H9 (cell line): ENCODE measurements around the gene ARNT2. TPM values are rescaled to one million over a fixed set of nuclear protein-coding genes. Genes with fewer than 3 reads are reported as not detected.

Source experiments
- DNase-seq: peaks from one replicate; pipeline ENCODE4 v3.0.0-alpha.2; 2017
- H2AFZ ChIP-seq: one replicate; pipeline ENCODE4 v1.6.1; 2013; ENCODE audit warnings: mild to moderate bottlenecking, low read length, control low read depth, moderate library complexity
- H2AK5ac ChIP-seq: 2 replicates; pipeline ENCODE4 v1.6.1; 2013; ENCODE audit warnings: low read length, control low read depth, mixed read lengths; ENCODE audit not compliant: insufficient read length
- H2BK120ac ChIP-seq: one replicate; pipeline ENCODE4 v1.6.1; 2013; ENCODE audit warnings: low read depth, mild to moderate bottlenecking, low read length, control low read depth, inconsistent platforms; ENCODE audit not compliant: poor library complexity, severe bottlenecking
- H2BK12ac ChIP-seq: 2 replicates; pipeline ENCODE4 v1.6.1; 2013; ENCODE audit warnings: low read length, control low read depth, mixed read lengths, low read depth; ENCODE audit not compliant: insufficient read length
- H2BK15ac ChIP-seq: 2 replicates; pipeline ENCODE4 v1.6.1; 2013; ENCODE audit warnings: low read depth, low read length, control low read depth
- H2BK20ac ChIP-seq: one replicate; pipeline ENCODE4 v1.6.1; 2013; ENCODE audit warnings: low read depth, mild to moderate bottlenecking, low read length, control low read depth, inconsistent platforms; ENCODE audit not compliant: poor library complexity, severe bottlenecking
- H2BK5ac ChIP-seq: 2 replicates; pipeline ENCODE4 v1.6.1; 2013; ENCODE audit warnings: low read length, control low read depth, mixed read lengths; ENCODE audit not compliant: insufficient read length
- H3K14ac ChIP-seq: 2 replicates; pipeline ENCODE4 v1.6.1; 2013; ENCODE audit warnings: low read length, control low read depth; ENCODE audit not compliant: insufficient read depth
- H3K18ac ChIP-seq: 2 replicates; pipeline ENCODE4 v1.6.1; 2013; ENCODE audit warnings: low read depth, mild to moderate bottlenecking, mixed read lengths, low read length, control low read depth; ENCODE audit not compliant: insufficient read length
- H3K23ac ChIP-seq: 2 replicates; pipeline ENCODE4 v1.6.1; 2013; ENCODE audit warnings: low read length, control low read depth, mixed read lengths, low read depth; ENCODE audit not compliant: insufficient read length
- H3K23me2 ChIP-seq: 2 replicates; pipeline ENCODE4 v1.6.1; 2013; ENCODE audit warnings: low read depth, mild to moderate bottlenecking, mixed read lengths, low read length, control low read depth; ENCODE audit not compliant: insufficient read length, poor library complexity, severe bottlenecking
- H3K27ac ChIP-seq: 2 replicates; pipeline ENCODE4 v1.5.1; 2013; ENCODE audit warnings: low read length, control low read depth, mixed read lengths, low read depth; ENCODE audit not compliant: insufficient read length
- H3K27me3 ChIP-seq: 2 replicates; pipeline ENCODE4 v1.6.1; 2013; ENCODE audit warnings: low read length, control low read depth, inconsistent platforms; ENCODE audit not compliant: insufficient read depth
- H3K4ac ChIP-seq: 2 replicates; pipeline ENCODE4 v1.6.1; 2013; ENCODE audit warnings: low read depth, mild to moderate bottlenecking, control low read depth, inconsistent platforms, low read length, moderate library complexity
- H3K4me1 ChIP-seq: 2 replicates; pipeline ENCODE4 v1.6.1; 2013; ENCODE audit warnings: low read length, control low read depth, inconsistent platforms; ENCODE audit not compliant: insufficient read depth
- H3K4me2 ChIP-seq: 2 replicates; pipeline ENCODE4 v1.6.1; 2013; ENCODE audit warnings: low read length, control low read depth, mixed read lengths; ENCODE audit not compliant: insufficient read length, insufficient read depth
- H3K56ac ChIP-seq: 2 replicates; pipeline ENCODE4 v1.6.1; 2013; ENCODE audit warnings: low read depth, mild to moderate bottlenecking, mixed read lengths, low read length, control low read depth; ENCODE audit not compliant: insufficient read length
- H3K79me1 ChIP-seq: 2 replicates; pipeline ENCODE4 v1.6.1; 2013; ENCODE audit warnings: low read depth, mild to moderate bottlenecking, moderate library complexity, low read length, control low read depth, inconsistent platforms; ENCODE audit not compliant: insufficient read depth, poor library complexity, severe bottlenecking
- H3K79me2 ChIP-seq: 2 replicates; pipeline ENCODE4 v1.6.1; 2013; ENCODE audit warnings: low read length, control low read depth, inconsistent platforms; ENCODE audit not compliant: insufficient read depth
- H3K9ac ChIP-seq: 2 replicates; pipeline ENCODE4 v1.6.1; 2013; ENCODE audit warnings: low read length, control low read depth, mixed read lengths; ENCODE audit not compliant: insufficient read length; ENCODE audit errors: extremely low read depth
- H3K9me3 ChIP-seq: one replicate; pipeline ENCODE4 v1.6.1; 2013; ENCODE audit warnings: low read depth, low read length, inconsistent platforms; ENCODE audit not compliant: control insufficient read depth
- H3T11ph ChIP-seq: one replicate; pipeline ENCODE4 v1.6.1; 2013; ENCODE audit warnings: mild to moderate bottlenecking, low read length, control low read depth, inconsistent platforms
- H4K20me1 ChIP-seq: one replicate; pipeline ENCODE4 v1.6.1; 2013; ENCODE audit not compliant: control insufficient read depth, insufficient read length, insufficient read depth
- H4K5ac ChIP-seq: 2 replicates; pipeline ENCODE4 v1.6.1; 2013; ENCODE audit warnings: low read depth, mild to moderate bottlenecking, mixed read lengths, low read length, control low read depth; ENCODE audit not compliant: insufficient read length
- H4K8ac ChIP-seq: replicated peaks from 2 replicates; pipeline ENCODE4 v1.6.1; 2013; ENCODE audit warnings: low read length, control low read depth, mixed read lengths, low read depth; ENCODE audit not compliant: insufficient read length
- H4K91ac ChIP-seq: 2 replicates; pipeline ENCODE4 v1.6.1; 2013; ENCODE audit warnings: low read depth, mild to moderate bottlenecking, moderate library complexity, mixed read lengths, low read length, control low read depth; ENCODE audit not compliant: insufficient read length
- H3K27ac Mint-ChIP-seq, 3 experiments: 2 replicates in 2 of 3; 3 replicates in 1 of 3; pipeline ENCODE4 v1.8.0; 2020 to 2021; ENCODE audit warnings: mixed read lengths in 3 of 3, mild to moderate bottlenecking in 1 of 3, moderate library complexity in 1 of 3
- H3K27me3 Mint-ChIP-seq: 2 replicates; pipeline ENCODE4 v1.8.0; 2021; ENCODE audit warnings: low read depth, mild to moderate bottlenecking, moderate library complexity, mixed read lengths
- H3K36me3 Mint-ChIP-seq, 3 experiments: 2 replicates in 2 of 3; 3 replicates in 1 of 3; pipeline ENCODE4 v1.8.0; 2020 to 2021; ENCODE audit warnings: low read depth in 3 of 3, mixed read lengths in 3 of 3; ENCODE audit not compliant: insufficient read depth in 1 of 3
- H3K4me1 Mint-ChIP-seq, 2 experiments: 2 replicates each; pipeline ENCODE4 v1.8.0; 2020; ENCODE audit warnings: mixed read lengths in 2 of 2
- H3K4me3 Mint-ChIP-seq, 2 experiments: 2 replicates in 1 of 2; 3 replicates in 1 of 2; pipeline ENCODE4 v1.8.0; 2020 to 2021; ENCODE audit warnings: mild to moderate bottlenecking in 2 of 2, mixed read lengths in 2 of 2, moderate library complexity in 1 of 2
- H3K9me3 Mint-ChIP-seq, 2 experiments: 2 replicates in 1 of 2; 3 replicates in 1 of 2; pipeline ENCODE4 v1.8.0; 2020; ENCODE audit warnings: mild to moderate bottlenecking in 2 of 2, mixed read lengths in 2 of 2, moderate library complexity in 1 of 2
- CTCF ChIP-seq: fragments of 200-600 bp; sonication (generic); conservative IDR thresholded peaks from 3 replicates; pipeline ENCODE4 v1.8.0; 2021; ENCODE audit warnings: antibody characterized with exemption, mild to moderate bottlenecking
- WGBS: extraction: QIAGEN DNeasy Blood & Tissue Kit; methylation state at CpG from one replicate; pipeline ENCODE4 v1.1.7; 2013; ENCODE audit warnings: missing lambda C conversion rate, low lambda C conversion rate, mixed read lengths; ENCODE audit not compliant: insufficient read length; ENCODE audit errors: extremely low coverage; 5-methylcytosine and 5-hydroxymethylcytosine counted together
- total RNA-seq: library from RNA; stranded (reverse); gene quantifications from 2 replicates; pipeline ENCODE4 v1.2.1, GENCODE V29; 2021

ARNT2 gene
- total RNA-seq, 1 experiment from 2014 or later, result 10.5 TPM

GRCh38 chr15:80367661-80368060, 36.5 kb upstream of the ARNT2 start:
- no peak overlapping the region for H3K4me3 Mint-ChIP-seq
- Histone ChIP-seq H2BK120ac (no peak overlapping the region), H3K9me3 (peaks cover 18% of the 10 kb centered on the region)

More at GRCh38 chr15:80367661-80368060, 36.5 kb upstream of the ARNT2 start:
- H3K4ac ChIP-seq, result no peak overlapping the region
- no peak overlapping the region for H2BK20ac ChIP-seq
- H3K27me3 Mint-ChIP-seq, result peaks cover 11% of the 10 kb centered on the region
- H3K23me2 ChIP-seq, result no peaks in the 10 kb centered on the region
- no peak for DNase-seq
- H3K9ac ChIP-seq, result no peak overlapping the region
- H2AFZ ChIP-seq, result no peak overlapping the region
- H3K18ac ChIP-seq, result no peak overlapping the region
- H3K14ac ChIP-seq, result no peak overlapping the region
- no peak overlapping the region for H2AK5ac ChIP-seq
- no peak for TF ChIP-seq CTCF
- no peaks in the 10 kb centered on the region for H3K27me3 ChIP-seq
- no peak overlapping the region for H4K5ac ChIP-seq
- H3K79me2 ChIP-seq, result no peaks in the 10 kb centered on the region
- no peak overlapping the region for H2BK12ac ChIP-seq
- H2BK15ac ChIP-seq, result no peak overlapping the region
- H3K4me2 ChIP-seq, result no peak overlapping the region
- H3T11ph ChIP-seq, result no peak overlapping the region
- H3K36me3 Mint-ChIP-seq, result peaks cover 8 to 27% (median 10%) of the 10 kb centered on the region in 3 experiments; a peak in 6 of 7 replicates
- H3K56ac ChIP-seq, result no peak overlapping the region
- no peaks in the 10 kb centered on the region for H3K79me1 ChIP-seq
- peaks cover 27 to 37% of the 10 kb centered on the region in 2 experiments for H3K9me3 Mint-ChIP-seq
- H3K4me1 Mint-ChIP-seq, result no peaks in the 10 kb centered on the region
- H4K91ac ChIP-seq, result no peak overlapping the region
- H3K4me1 ChIP-seq, result no peaks in the 10 kb centered on the region
- no peak overlapping the region for H4K8ac ChIP-seq
- H3K27ac Mint-ChIP-seq, result no peak overlapping the region
- H2BK5ac ChIP-seq, result no peak overlapping the region
- no peak overlapping the region for H3K23ac ChIP-seq
- no peaks in the 10 kb centered on the region for H4K20me1 ChIP-seq
- no peak overlapping the region for H3K27ac ChIP-seq
- WGBS, result no CpG with 5 or more reads among the region's 1 CpG
